Prostate gland (tissue), 2 donors: ENCODE measurements around the gene COL25A1. TPM values are rescaled to one million over a fixed set of nuclear protein-coding genes. Genes with fewer than 3 reads are reported as not detected.
A peak's percentile ranks its signal among the peaks of the same experiment; 100 is the strongest.

Experiments used
- DNase-seq: peaks from one replicate; pipeline ENCODE4 v3.0.0-alpha.2; 2019; ENCODE audit warnings: low spot score
- H3K27ac ChIP-seq, 2 donors: fragments of 200-600 bp; sonication (generic); 2 replicates each; pipeline ENCODE4 v1.5.1; 2017 to 2019
- H3K27me3 ChIP-seq: fragments of 200-600 bp; sonication (generic); replicated peaks from 2 replicates; pipeline ENCODE4 v1.5.1; 2019; ENCODE audit not compliant: insufficient read depth
- H3K36me3 ChIP-seq, 2 donors: fragments of 200-600 bp; sonication (generic); 1 replicate in 1 of 2; 2 replicates in 1 of 2; pipeline versions ENCODE4 v1.5.1 to v1.8.1; 2017 to 2019
- H3K4me1 ChIP-seq: fragments of 200-600 bp; sonication (generic); replicated peaks from 2 replicates; pipeline ENCODE4 v1.5.1; 2019
- H3K4me3 ChIP-seq, 2 donors: fragments of 200-600 bp; sonication (generic); 2 replicates each; pipeline ENCODE4 v1.5.1; 2017 to 2019
- H3K9me3 ChIP-seq: fragments of 200-600 bp; sonication (generic); 2 replicates; pipeline ENCODE4 v1.5.1; 2017
- POLR2A ChIP-seq: fragments of 450-650 bp; IDR thresholded peaks from one replicate; pipeline ENCODE4 v1.6.1; 2016; ENCODE audit warnings: antibody characterized with exemption, mild to moderate bottlenecking
- POLR2AphosphoS5 ChIP-seq: sonication (generic); formaldehyde crosslinking; IDR thresholded peaks from one replicate; pipeline ENCODE4 v1.6.1; 2017; ENCODE audit warnings: antibody characterized with exemption
- WGBS: methylation state at CpG from one replicate; pipeline ENCODE4 v1.1.5; 2018; 5-methylcytosine and 5-hydroxymethylcytosine counted together
- intact Hi-C: fragments of 100-400 bp; cut with DNase I; formaldehyde crosslinking; loops from one replicate; pipeline ENCODE4 v1.14.2; 2022
- total RNA-seq, 2 donors: library from RNA; depleted of rRNA; stranded (reverse); fragments of >200 nt; gene quantifications; one replicate each; pipeline ENCODE4 v1.1.0, GENCODE V29; 2016
- TF ChIP-seq, protein P1 (sequence below), 4 experiments: fragments of 200-600 bp in 2 of 4; fragments of 450-650 bp in 2 of 4; sonication (generic) in 2 of 4; IDR thresholded peaks; 1 replicate in 3 of 4; 2 replicates in 1 of 4; pipeline ENCODE4 v1.5.1; 2016 to 2019; ENCODE audit warnings: antibody characterized with exemption in 4 of 4, mild to moderate bottlenecking in 2 of 4, moderate library complexity in 2 of 4

Gene COL25A1
- total RNA-seq, 2 donors from 2014 or later = 0.73 to 2.8 TPM

DNA sequence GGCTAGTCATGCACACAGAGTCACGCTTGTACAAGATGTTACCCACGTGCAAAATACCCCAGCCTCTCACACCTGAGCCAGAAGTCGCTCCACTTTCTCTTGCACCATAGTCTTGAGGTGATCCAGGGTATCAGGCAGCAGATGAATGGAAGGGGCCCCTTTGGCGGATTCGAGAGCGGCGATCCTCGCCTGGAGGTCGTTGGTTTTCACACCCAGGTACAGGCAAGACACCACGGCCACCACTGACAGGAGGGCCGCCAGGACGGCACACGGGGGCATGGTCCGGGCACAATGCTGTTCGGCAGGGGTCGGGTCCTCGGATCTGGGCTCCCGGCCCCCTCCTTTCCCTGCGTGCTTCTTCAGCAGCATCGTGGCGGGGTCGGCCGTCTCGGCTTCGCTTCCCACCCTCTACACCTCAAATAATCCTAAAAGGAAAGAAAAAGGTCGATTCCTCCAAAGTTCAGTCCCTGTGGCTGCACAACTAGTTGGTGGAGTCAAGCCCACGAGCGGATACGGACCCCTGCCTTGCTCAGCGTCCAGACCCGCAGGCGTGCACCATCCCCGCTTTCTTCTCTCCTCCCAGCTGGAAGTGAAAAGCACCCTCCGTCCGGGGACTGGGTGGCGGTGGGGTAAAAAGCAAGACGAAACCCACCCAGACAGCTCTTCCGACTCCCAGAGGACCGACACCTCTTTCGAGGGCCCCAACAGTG is 652 bp downstream of the COL25A1 start:
- WGBS = 9% methylated on average over 35 of the region's 40 CpGs
- TF ChIP-seq POLR2AphosphoS5 (no peak), POLR2A (no peak)
- TF ChIP-seq, protein P1, sequence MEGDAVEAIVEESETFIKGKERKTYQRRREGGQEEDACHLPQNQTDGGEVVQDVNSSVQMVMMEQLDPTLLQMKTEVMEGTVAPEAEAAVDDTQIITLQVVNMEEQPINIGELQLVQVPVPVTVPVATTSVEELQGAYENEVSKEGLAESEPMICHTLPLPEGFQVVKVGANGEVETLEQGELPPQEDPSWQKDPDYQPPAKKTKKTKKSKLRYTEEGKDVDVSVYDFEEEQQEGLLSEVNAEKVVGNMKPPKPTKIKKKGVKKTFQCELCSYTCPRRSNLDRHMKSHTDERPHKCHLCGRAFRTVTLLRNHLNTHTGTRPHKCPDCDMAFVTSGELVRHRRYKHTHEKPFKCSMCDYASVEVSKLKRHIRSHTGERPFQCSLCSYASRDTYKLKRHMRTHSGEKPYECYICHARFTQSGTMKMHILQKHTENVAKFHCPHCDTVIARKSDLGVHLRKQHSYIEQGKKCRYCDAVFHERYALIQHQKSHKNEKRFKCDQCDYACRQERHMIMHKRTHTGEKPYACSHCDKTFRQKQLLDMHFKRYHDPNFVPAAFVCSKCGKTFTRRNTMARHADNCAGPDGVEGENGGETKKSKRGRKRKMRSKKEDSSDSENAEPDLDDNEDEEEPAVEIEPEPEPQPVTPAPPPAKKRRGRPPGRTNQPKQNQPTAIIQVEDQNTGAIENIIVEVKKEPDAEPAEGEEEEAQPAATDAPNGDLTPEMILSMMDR (IDR thresholded peaks at IDR 0.05) = no peak
- no peaks in the 10 kb centered on the region for H3K27me3 ChIP-seq
- DNase-seq = no peak
- H3K4me1 ChIP-seq = no peaks in the 10 kb centered on the region
- no peak overlapping the region for H3K27ac ChIP-seq
- no peaks in the 10 kb centered on the region for H3K36me3 ChIP-seq
- H3K4me3 ChIP-seq = peak overlapping the region; percentile 37 to 44
- no peaks in the 10 kb centered on the region for H3K9me3 ChIP-seq
- intact Hi-C loops = no loop called here

DNA sequence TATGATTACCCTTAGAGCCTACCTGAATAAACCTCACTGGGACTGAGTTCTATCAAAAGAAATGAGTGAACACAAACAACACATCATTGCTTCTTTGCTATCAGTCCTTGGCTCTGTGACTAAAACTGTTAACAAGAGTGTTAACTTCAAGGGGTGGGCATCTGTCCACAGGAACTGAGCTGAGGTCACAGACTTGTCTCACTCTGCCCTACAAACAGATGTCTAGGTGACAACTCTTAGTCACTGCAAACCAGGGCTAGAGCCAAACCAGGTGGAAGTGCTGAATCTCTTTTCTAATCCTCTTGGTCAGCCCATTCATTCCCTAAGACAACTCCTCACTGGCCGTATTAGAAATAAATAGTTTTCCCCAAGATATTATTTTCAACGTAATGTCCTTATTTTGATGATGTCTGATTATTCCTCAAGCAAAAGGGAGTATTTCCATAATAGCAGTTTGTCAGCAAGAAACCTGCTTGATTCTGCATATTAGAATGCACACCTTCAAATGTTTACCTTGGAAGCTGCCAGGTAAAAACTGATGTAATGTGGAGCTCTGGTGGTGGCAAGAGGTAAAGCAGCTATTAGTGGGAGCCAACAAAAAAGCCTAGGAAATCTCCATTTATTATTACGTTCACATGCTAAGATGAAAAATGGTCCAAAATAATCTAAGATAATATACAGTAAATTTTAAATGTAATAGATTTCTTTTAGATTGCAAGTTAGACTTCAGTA is 4.0 kb downstream of the COL25A1 start:
- no peaks in the 10 kb centered on the region for H3K36me3 ChIP-seq
- no peak overlapping the region for H3K4me3 ChIP-seq
- no peak overlapping the region for H3K27ac ChIP-seq
- no peaks in the 10 kb centered on the region for H3K9me3 ChIP-seq
- H3K4me1 ChIP-seq = no peaks in the 10 kb centered on the region
- TF ChIP-seq, protein P1 (IDR thresholded peaks at IDR 0.05) = peak in 3 of 4 experiments; percentile 47 to 65 (median 60)
- no peak for TF ChIP-seq POLR2A
- TF ChIP-seq POLR2AphosphoS5 = no peak
- WGBS = 43% methylated on average over 3 of the region's 3 CpGs
- H3K27me3 ChIP-seq = no peaks in the 10 kb centered on the region
- intact Hi-C loops = no loop called here
- no peak for DNase-seq

DNA sequence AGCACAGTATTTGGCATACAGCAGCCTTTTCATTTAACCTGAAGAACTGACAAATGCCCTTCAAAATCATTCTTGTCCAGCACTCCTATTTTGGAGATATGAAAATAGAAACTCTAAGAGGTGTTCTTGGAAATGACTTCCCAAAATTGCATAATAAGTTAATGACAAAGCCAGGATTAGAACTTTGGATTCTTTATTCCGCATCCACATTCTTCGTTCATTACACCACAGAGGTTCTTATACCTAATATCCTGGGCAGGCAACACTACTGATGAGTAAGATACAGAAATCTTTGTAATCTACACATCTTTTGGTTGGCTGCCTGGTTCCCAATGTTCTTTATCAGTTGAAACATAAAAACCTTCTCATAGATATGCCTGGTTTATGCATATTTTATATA is 5.9 kb downstream of the COL25A1 start:
- intact Hi-C loops = no loop called here
- Histone ChIP-seq H3K9me3 (no peaks in the 10 kb centered on the region), H3K4me1 (no peaks in the 10 kb centered on the region), H3K4me3 (no peak overlapping the region), H3K36me3 (no peaks in the 10 kb centered on the region), H3K27me3 (no peaks in the 10 kb centered on the region), H3K27ac (no peak overlapping the region)
- 95% methylated on average over 2 of the region's 2 CpGs for WGBS
- TF ChIP-seq POLR2AphosphoS5 (no peak), POLR2A (no peak)
- TF ChIP-seq, protein P1 (IDR thresholded peaks at IDR 0.05) = no peak
- DNase-seq = no peak

DNA sequence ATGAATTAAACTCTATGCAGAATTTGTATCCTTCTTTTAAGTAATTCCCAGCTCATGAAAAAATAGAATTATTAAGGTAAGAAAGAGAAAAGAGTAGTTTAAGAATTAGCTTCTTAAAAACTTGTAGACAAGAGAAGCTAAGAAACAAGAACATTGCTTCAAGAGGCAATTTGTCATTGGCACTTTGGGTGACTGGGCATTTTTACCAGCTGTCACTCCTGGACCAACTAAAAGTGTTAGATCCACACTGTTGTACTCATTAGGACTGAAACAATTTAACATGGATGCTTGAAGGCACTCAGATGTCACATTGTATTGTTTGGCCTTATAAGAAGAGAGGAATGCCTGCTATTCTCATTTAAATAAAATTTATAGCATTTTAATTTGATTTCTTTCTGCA is 7.4 kb downstream of the COL25A1 start:
- H3K9me3 ChIP-seq = no peaks in the 10 kb centered on the region
- H3K4me1 ChIP-seq = no peaks in the 10 kb centered on the region
- no peaks in the 10 kb centered on the region for H3K36me3 ChIP-seq
- no peak overlapping the region for H3K4me3 ChIP-seq
- no peak for DNase-seq
- H3K27ac ChIP-seq = no peak overlapping the region
- TF ChIP-seq POLR2A (no peak), POLR2AphosphoS5 (no peak)
- TF ChIP-seq, protein P1 (IDR thresholded peaks at IDR 0.05) = no peak
- no peaks in the 10 kb centered on the region for H3K27me3 ChIP-seq
- intact Hi-C loops = no loop called here
